PC-3 (cell line): Measurements from ENCODE around the gene SRGN.

Source experiments
- CTCF ChIP-seq: fragments of 300-600 bp; sonication (generic); conservative IDR thresholded peaks from 2 replicates; pipeline ENCODE4 v1.5.1; 2017; ENCODE audit warnings: antibody characterized with exemption, low read depth, mild to moderate bottlenecking, low read length
- EZH2phosphoT487 ChIP-seq: fragments of 300-600 bp; sonication (generic); IDR thresholded peaks from 2 replicates; pipeline ENCODE4 v1.6.1; 2018; ENCODE audit warnings: mild to moderate bottlenecking, antibody characterized with exemption, low read length, borderline replicate concordance

GRCh38 chr10:69047111-69047832 lies 40.6 kb upstream of the SRGN start:
- TF ChIP-seq CTCF (no peak), EZH2phosphoT487 (no peak)
